Peyer's patch (tissue), 4 donors: ENCODE measurements around the gene NR1I3. TPM values are rescaled to one million over a fixed set of nuclear protein-coding genes. Genes with fewer than 3 reads are reported as not detected.

Source experiments
- DNase-seq, 3 donors: peaks; one replicate each; pipeline ENCODE4 v3.0.0-alpha.2; 2017 to 2019
- H3K27ac ChIP-seq, 4 donors: fragments of 200-600 bp; sonication (generic); one replicate each; pipeline ENCODE4 v1.5.1; 2016 to 2019
- H3K27me3 ChIP-seq, 2 donors: fragments of 200-600 bp; sonication (generic); one replicate each; pipeline ENCODE4 v1.5.1; 2019
- H3K36me3 ChIP-seq, 3 donors: fragments of 200-600 bp; sonication (generic); one replicate each; pipeline ENCODE4 v1.5.1; 2016 to 2019
- H3K4me1 ChIP-seq, 4 donors: fragments of 200-600 bp; sonication (generic); one replicate each; pipeline ENCODE4 v1.5.1; 2016 to 2019
- H3K4me3 ChIP-seq, 4 donors: fragments of 200-600 bp; sonication (generic); 1 replicate in 3 of 4; 2 replicates in 1 of 4; pipeline ENCODE4 v1.5.1; 2016 to 2019; ENCODE audit warnings: mild to moderate bottlenecking in 1 of 4
- H3K9me3 ChIP-seq, 4 donors: fragments of 200-600 bp; sonication (generic); one replicate each; pipeline ENCODE4 v1.5.1; 2016 to 2019; ENCODE audit warnings: mild to moderate bottlenecking in 1 of 4
- CTCF ChIP-seq, 6 experiments: fragments of 450-650 bp in 4 of 6; fragments of 200-600 bp in 2 of 6; sonication (generic) in 1 of 6; IDR thresholded peaks; one replicate each; pipeline ENCODE4 v1.5.1; 2017 to 2019; ENCODE audit warnings: antibody characterized with exemption in 6 of 6, mild to moderate bottlenecking in 3 of 6, moderate library complexity in 1 of 6
- POLR2A ChIP-seq, 2 donors: fragments of 450-650 bp; IDR thresholded peaks; one replicate each; pipeline ENCODE4 v1.5.1; 2017; ENCODE audit warnings: antibody characterized with exemption in 2 of 2, mild to moderate bottlenecking in 2 of 2, moderate library complexity in 2 of 2
- total RNA-seq, 4 donors: library from RNA; depleted of rRNA; stranded (reverse); fragments of >200 nt; gene quantifications; one replicate each; pipeline ENCODE4 v1.1.0, GENCODE V29; 2016

The NR1I3 gene
- total RNA-seq, 4 donors from 2014 or later, result 3.2 TPM; not detected in 3

DNA sequence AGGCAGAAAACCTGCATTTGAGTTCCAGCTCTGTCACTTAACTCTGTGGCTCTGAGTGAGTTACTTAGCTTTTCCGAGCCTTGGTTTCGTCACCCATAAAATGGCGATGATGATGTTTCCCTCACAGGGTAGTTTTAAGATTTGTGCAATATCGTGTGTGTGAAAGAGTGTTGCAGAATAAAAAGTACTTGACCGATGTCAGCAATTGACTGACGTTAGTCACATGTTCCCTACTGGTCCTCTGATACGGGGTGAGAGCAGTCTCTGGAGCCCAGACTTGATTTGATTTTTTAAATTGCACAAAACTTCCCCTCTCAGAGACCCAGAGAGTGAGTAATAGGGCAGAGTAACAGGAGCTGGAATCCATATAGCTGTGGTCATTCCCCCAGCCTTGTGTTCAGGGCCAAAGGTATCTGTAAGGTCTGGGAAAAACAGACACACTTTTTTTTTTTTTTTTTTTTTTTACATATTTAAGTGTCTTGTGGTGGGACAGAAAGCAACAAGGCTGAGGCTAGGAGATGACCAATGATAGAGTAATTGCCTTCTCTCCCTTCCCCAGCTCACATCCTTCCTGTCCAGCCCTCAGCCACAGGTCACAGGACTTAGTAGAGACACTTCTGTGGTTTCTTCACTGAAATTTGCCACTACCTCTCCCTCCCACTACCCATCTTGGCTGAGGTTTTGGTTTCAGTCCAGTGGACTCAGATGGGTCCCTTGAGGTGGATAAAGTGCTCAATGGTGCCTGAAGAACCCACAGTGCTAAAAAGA is 20.9 kb downstream of the NR1I3 start:
- peak in 1 of 2 donors; percentile 21 for TF ChIP-seq POLR2A (IDR thresholded peaks at IDR 0.05)
- TF ChIP-seq CTCF (IDR thresholded peaks at IDR 0.05), result no peak
- DNase-seq, result peak in 1 of 3 donors; percentile 55
- peak overlapping the region; percentile 42 to 76 (median 50) for H3K27ac ChIP-seq
- H3K36me3 ChIP-seq, result peaks cover 0 to 26% (median 0%) of the 10 kb centered on the region in 3 donors
- H3K27me3 ChIP-seq, result no peaks in the 10 kb centered on the region
- peak overlapping the region in 2 of 4 donors; percentile 19 to 26 for H3K4me3 ChIP-seq
- H3K4me1 ChIP-seq, result peaks cover 0 to 15% (median 3%) of the 10 kb centered on the region in 4 donors
- no peaks in the 10 kb centered on the region for H3K9me3 ChIP-seq

GRCh38 chr1:161215076-161215475 is 22.9 kb downstream of the NR1I3 start, which contains the start of gene FCER1G:
FCER1G (plus strand) TSS chr1:161215295; CDS start chr1:161215322, 27 bp downstream.
- DNase-seq, result peak in 1 of 3 donors; percentile 66
- Histone ChIP-seq H3K36me3 (peaks cover 0 to 47% (median 0%) of the 10 kb centered on the region in 3 donors), H3K4me3 (peak within 1 kb of the TSS in 2 of 4 donors; percentile 27 to 34), H3K27me3 (no peaks in the 10 kb centered on the region), H3K27ac (peak within 1 kb of the TSS; percentile 19 to 62 (median 48)), H3K4me1 (peaks cover 0 to 15% (median 3%) of the 10 kb centered on the region in 4 donors), H3K9me3 (no peaks in the 10 kb centered on the region)
- TF ChIP-seq POLR2A (IDR thresholded peaks at IDR 0.05) (peak in 1 of 2 donors; percentile 29), CTCF (IDR thresholded peaks at IDR 0.05) (no peak)

DNA sequence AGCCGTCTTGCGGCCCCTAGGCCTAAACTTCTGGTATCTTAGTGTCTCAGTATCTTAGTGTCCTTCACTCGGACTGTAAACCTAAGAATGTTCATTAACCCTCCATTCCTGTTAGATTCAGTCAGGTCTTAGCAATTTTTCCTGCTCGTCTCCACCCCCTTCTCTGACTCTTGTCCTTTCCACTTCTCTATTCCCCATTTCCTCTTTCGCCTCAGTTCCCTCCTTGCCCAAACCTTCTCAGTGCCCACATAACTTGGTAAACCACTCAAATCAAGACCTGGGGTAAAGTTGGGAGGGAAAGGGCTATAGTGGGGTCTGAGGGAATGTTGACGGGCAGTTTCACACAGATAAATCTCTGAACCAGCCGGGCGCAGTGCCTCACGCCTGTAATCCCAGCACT is 23.6 kb downstream of the NR1I3 start:
- no peaks in the 10 kb centered on the region for H3K9me3 ChIP-seq
- H3K4me1 ChIP-seq, result peaks cover 0 to 15% (median 3%) of the 10 kb centered on the region in 4 donors
- H3K36me3 ChIP-seq, result peaks cover 0 to 52% (median 0%) of the 10 kb centered on the region in 3 donors
- H3K27ac ChIP-seq, result peak overlapping the region in 1 of 4 donors; percentile 9
- no peaks in the 10 kb centered on the region for H3K27me3 ChIP-seq
- no peak overlapping the region for H3K4me3 ChIP-seq
- no peak for DNase-seq
- TF ChIP-seq POLR2A (IDR thresholded peaks at IDR 0.05), result no peak
- TF ChIP-seq CTCF (IDR thresholded peaks at IDR 0.05), result no peak

GRCh38 chr1:161209790-161210409 is 28.1 kb downstream of the NR1I3 start:
- peaks cover 0 to 25% (median 0%) of the 10 kb centered on the region in 4 donors for H3K4me1 ChIP-seq
- peak; percentile 63 to 85 (median 76) for DNase-seq
- peaks cover 0 to 94% (median 0%) of the 10 kb centered on the region in 3 donors for H3K36me3 ChIP-seq
- TF ChIP-seq CTCF (IDR thresholded peaks at IDR 0.05) (peak; percentile 74 to 91 (median 85)), POLR2A (IDR thresholded peaks at IDR 0.05) (no peak)
- H3K27me3 ChIP-seq, result no peaks in the 10 kb centered on the region
- no peak overlapping the region for H3K27ac ChIP-seq
- H3K9me3 ChIP-seq, result no peaks in the 10 kb centered on the region
- H3K4me3 ChIP-seq, result no peak overlapping the region

DNA sequence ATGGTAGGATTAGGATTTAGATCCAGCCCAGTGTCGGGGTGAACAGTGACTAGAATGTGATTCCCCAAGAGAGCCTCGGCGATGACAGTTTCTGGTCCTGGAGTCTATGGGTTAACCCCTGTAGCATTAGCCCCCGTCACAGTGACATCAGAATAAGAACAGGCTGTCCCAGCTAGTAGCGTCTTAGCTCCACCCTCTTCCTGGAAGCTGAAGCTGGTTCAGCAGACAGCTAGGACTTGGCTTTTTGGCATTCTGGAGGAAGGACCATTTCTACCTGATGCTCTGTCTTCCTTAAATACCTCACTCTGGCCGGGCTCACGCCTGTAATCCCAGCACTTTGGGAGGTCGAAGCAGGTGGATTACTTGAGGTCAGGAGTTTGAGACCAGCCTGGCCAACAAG is 30.8 kb downstream of the NR1I3 start:
- peak in 1 of 3 donors; percentile 74 for DNase-seq
- no peak overlapping the region for H3K4me3 ChIP-seq
- peaks cover 0 to 83% (median 0%) of the 10 kb centered on the region in 3 donors for H3K36me3 ChIP-seq
- no peaks in the 10 kb centered on the region for H3K27me3 ChIP-seq
- H3K9me3 ChIP-seq, result no peaks in the 10 kb centered on the region
- H3K27ac ChIP-seq, result peak overlapping the region; percentile 53 to 81 (median 70)
- no peak for TF ChIP-seq CTCF (IDR thresholded peaks at IDR 0.05)
- TF ChIP-seq POLR2A (IDR thresholded peaks at IDR 0.05), result peak in 1 of 2 donors; percentile 53
- H3K4me1 ChIP-seq, result peaks cover 0 to 45% (median 2%) of the 10 kb centered on the region in 4 donors
